ENCODE results near the gene PTBP3. TPM values are rescaled to one million over a fixed set of nuclear protein-coding genes. Genes with fewer than 3 reads are reported as not detected.

PTBP3 gene
- polyA plus RNA-seq, 1 donor from 2014 or later = 36.1 TPM

DNA sequence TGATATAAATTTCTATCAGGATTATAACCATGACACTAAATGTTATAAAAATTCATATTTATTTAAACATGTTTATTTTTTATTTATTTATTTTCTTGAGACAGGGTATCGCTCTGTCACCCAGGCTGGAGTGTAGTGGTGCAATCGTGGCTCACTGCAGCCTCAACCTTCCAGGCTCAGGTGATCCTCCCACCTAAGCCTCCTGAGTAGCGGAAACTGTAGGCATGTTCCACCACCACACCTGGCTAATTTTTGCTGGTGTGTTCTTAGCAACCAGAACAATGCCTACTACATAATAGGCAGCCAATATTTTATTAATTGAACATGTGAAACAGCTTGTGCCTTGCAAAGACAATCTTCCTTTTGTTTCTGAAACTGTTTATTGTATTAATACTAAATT, 6.5 kb upstream of the PTBP3 start:
- Histone ChIP-seq H4K20me1 (ENCODE audit: insufficient read depth) (no peaks in the 10 kb centered on the region), H3K9me3 (ENCODE audit: low read length) (no peaks in the 10 kb centered on the region), H3K79me2 (replicated peaks; ENCODE audit: insufficient read depth, low read length) (no peaks in the 10 kb centered on the region), H3K9me2 (ENCODE audit: insufficient read depth, low read length) (no peaks in the 10 kb centered on the region), H2AFZ (ENCODE audit: low read depth, low read length) (no peak overlapping the region), H3K4me3 (ENCODE audit: low read length) (no peak overlapping the region), H3K9ac (ENCODE audit: low read length) (no peak overlapping the region), H3K27ac (ENCODE audit: low read length) (no peak overlapping the region), H3K27me3 (ENCODE audit: insufficient read depth, low read depth, low read length) (no peaks in the 10 kb centered on the region), H3F3A (ENCODE audit: insufficient read depth, low read length, poor library complexity, severe bottlenecking) (no peaks in the 10 kb centered on the region), H3K36me3 (ENCODE audit: insufficient read depth, low read length) (no peaks in the 10 kb centered on the region), H3K4me2 (ENCODE audit: low read length) (no peak overlapping the region)
- no peak for TF ChIP-seq POLR2AphosphoS5 (IDR thresholded peaks at IDR 0.05)
- TF ChIP-seq EP300 (conservative IDR thresholded peaks at IDR 0.05; ENCODE audit: poor library complexity, severe bottlenecking) = no peak
- no peak for TF ChIP-seq MXI1 (conservative IDR thresholded peaks at IDR 0.05; ENCODE audit: poor library complexity, severe bottlenecking)
- TF ChIP-seq SMC3 (conservative IDR thresholded peaks at IDR 0.05; ENCODE audit: poor library complexity) = no peak
- TF ChIP-seq TAF1 (IDR thresholded peaks at IDR 0.05; ENCODE audit: low read depth) = no peak
- no peak for TF ChIP-seq EZH2 (IDR thresholded peaks at IDR 0.05; ENCODE audit: borderline replicate concordance, insufficient read depth, low read length, poor library complexity, severe bottlenecking)
- no peak for TF ChIP-seq RAD21 (conservative IDR thresholded peaks at IDR 0.05)
- TF ChIP-seq, protein P1, sequence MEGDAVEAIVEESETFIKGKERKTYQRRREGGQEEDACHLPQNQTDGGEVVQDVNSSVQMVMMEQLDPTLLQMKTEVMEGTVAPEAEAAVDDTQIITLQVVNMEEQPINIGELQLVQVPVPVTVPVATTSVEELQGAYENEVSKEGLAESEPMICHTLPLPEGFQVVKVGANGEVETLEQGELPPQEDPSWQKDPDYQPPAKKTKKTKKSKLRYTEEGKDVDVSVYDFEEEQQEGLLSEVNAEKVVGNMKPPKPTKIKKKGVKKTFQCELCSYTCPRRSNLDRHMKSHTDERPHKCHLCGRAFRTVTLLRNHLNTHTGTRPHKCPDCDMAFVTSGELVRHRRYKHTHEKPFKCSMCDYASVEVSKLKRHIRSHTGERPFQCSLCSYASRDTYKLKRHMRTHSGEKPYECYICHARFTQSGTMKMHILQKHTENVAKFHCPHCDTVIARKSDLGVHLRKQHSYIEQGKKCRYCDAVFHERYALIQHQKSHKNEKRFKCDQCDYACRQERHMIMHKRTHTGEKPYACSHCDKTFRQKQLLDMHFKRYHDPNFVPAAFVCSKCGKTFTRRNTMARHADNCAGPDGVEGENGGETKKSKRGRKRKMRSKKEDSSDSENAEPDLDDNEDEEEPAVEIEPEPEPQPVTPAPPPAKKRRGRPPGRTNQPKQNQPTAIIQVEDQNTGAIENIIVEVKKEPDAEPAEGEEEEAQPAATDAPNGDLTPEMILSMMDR (IDR thresholded peaks at IDR 0.05; ENCODE audit: poor library complexity, severe bottlenecking) = no peak
- TF ChIP-seq, protein P2, sequence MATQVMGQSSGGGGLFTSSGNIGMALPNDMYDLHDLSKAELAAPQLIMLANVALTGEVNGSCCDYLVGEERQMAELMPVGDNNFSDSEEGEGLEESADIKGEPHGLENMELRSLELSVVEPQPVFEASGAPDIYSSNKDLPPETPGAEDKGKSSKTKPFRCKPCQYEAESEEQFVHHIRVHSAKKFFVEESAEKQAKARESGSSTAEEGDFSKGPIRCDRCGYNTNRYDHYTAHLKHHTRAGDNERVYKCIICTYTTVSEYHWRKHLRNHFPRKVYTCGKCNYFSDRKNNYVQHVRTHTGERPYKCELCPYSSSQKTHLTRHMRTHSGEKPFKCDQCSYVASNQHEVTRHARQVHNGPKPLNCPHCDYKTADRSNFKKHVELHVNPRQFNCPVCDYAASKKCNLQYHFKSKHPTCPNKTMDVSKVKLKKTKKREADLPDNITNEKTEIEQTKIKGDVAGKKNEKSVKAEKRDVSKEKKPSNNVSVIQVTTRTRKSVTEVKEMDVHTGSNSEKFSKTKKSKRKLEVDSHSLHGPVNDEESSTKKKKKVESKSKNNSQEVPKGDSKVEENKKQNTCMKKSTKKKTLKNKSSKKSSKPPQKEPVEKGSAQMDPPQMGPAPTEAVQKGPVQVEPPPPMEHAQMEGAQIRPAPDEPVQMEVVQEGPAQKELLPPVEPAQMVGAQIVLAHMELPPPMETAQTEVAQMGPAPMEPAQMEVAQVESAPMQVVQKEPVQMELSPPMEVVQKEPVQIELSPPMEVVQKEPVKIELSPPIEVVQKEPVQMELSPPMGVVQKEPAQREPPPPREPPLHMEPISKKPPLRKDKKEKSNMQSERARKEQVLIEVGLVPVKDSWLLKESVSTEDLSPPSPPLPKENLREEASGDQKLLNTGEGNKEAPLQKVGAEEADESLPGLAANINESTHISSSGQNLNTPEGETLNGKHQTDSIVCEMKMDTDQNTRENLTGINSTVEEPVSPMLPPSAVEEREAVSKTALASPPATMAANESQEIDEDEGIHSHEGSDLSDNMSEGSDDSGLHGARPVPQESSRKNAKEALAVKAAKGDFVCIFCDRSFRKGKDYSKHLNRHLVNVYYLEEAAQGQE (IDR thresholded peaks at IDR 0.05; ENCODE audit: borderline replicate concordance) = no peak

DNA sequence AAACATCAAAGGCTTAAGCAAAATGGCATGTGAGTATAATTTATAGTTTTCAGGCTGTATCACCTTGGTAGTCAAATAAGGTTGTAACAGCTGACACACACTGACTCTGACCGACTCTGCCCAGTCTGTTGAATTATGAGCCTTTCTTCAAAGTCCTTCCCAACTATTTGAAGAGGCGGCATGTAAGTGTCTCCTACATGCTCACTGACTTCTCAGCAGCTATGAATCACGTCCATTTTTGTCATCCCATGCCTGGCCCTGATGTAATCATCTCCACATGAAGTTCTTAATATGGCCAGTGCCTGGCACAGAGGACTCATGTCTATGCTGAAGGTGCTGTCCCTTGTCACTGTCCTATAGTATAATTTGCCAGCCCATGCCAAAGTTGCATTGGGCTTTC, 5.1 kb upstream of the PTBP3 start:
- Histone ChIP-seq H4K20me1 (ENCODE audit: insufficient read depth) (no peaks in the 10 kb centered on the region), H3K9me2 (ENCODE audit: insufficient read depth, low read length) (no peaks in the 10 kb centered on the region), H3K36me3 (ENCODE audit: insufficient read depth, low read length) (no peaks in the 10 kb centered on the region), H3K9me3 (ENCODE audit: low read length) (no peaks in the 10 kb centered on the region), H3K79me2 (replicated peaks; ENCODE audit: insufficient read depth, low read length) (no peaks in the 10 kb centered on the region), H3K27me3 (ENCODE audit: insufficient read depth, low read depth, low read length) (no peaks in the 10 kb centered on the region), H3K27ac (ENCODE audit: low read length) (no peak overlapping the region), H3K9ac (ENCODE audit: low read length) (no peak overlapping the region), H3F3A (ENCODE audit: insufficient read depth, low read length, poor library complexity, severe bottlenecking) (no peaks in the 10 kb centered on the region), H3K4me2 (ENCODE audit: low read length) (no peak overlapping the region), H3K4me3 (ENCODE audit: low read length) (no peak overlapping the region), H2AFZ (ENCODE audit: low read depth, low read length) (no peak overlapping the region)
- TF ChIP-seq MXI1 (conservative IDR thresholded peaks at IDR 0.05; ENCODE audit: poor library complexity, severe bottlenecking) (no peak), POLR2AphosphoS5 (IDR thresholded peaks at IDR 0.05) (no peak), RAD21 (conservative IDR thresholded peaks at IDR 0.05) (no peak), SMC3 (conservative IDR thresholded peaks at IDR 0.05; ENCODE audit: poor library complexity) (no peak)
- TF ChIP-seq, protein P1 (IDR thresholded peaks at IDR 0.05; ENCODE audit: poor library complexity, severe bottlenecking) = no peak
- TF ChIP-seq, protein P2 (IDR thresholded peaks at IDR 0.05; ENCODE audit: borderline replicate concordance) = no peak

Data from neural cell (in vitro differentiated cells).